K562 (cell line): ENCODE results near the gene NTSR1. TPM values are rescaled to one million over a fixed set of nuclear protein-coding genes. Genes with fewer than 3 reads are reported as not detected.
A peak's percentile ranks its signal among the peaks of the same experiment; 100 is the strongest.

Experiments used
- ASH1L ChIP-seq: fragments of 450-650 bp; IDR thresholded peaks from 2 replicates; pipeline ENCODE4 v1.6.1; 2018; ENCODE audit warnings: borderline replicate concordance, mild to moderate bottlenecking, low read depth; ENCODE audit not compliant: partially characterized antibody
- BHLHE40 ChIP-seq: IDR thresholded peaks from 2 replicates; pipeline ENCODE4 v1.6.1; 2011; ENCODE audit warnings: low read length, improper control_type of control experiment
- CCAR2 ChIP-seq: fragments of 200-400 bp; formaldehyde crosslinking; IDR thresholded peaks from 2 replicates; pipeline ENCODE4 v1.6.1; 2017; ENCODE audit warnings: mild to moderate bottlenecking, low read depth, low read length
- CREM ChIP-seq: IDR thresholded peaks from 2 replicates; pipeline ENCODE4 v1.6.1; 2014; ENCODE audit warnings: antibody characterized with exemption, low read depth
- FOXK2 ChIP-seq, 2 experiments: fragments of 450-650 bp; IDR thresholded peaks in 1 of 2; conservative IDR thresholded peaks in 1 of 2; 2 replicates each; pipeline ENCODE4 v1.6.1; 2016; ENCODE audit warnings: low read depth in 2 of 2, mild to moderate bottlenecking in 1 of 2
- GABPB1 ChIP-seq: sonication (generic); formaldehyde crosslinking; IDR thresholded peaks from 2 replicates; pipeline ENCODE4 v1.8.0; 2022; ENCODE audit warnings: mild to moderate bottlenecking, missing genetic modification reagents
- HDAC2 ChIP-seq: fragments of 450-650 bp; IDR thresholded peaks from 2 replicates; pipeline ENCODE4 v1.6.1; 2016; ENCODE audit warnings: mild to moderate bottlenecking
- MCM3 ChIP-seq: fragments of 450-650 bp; IDR thresholded peaks from 2 replicates; pipeline ENCODE4 v1.6.1; 2016
- NR2F6 ChIP-seq: fragments of 450-650 bp; formaldehyde crosslinking; IDR thresholded peaks from 2 replicates; pipeline ENCODE4 v1.4.0; 2020; ENCODE audit warnings: mild to moderate bottlenecking
- SMAD4 ChIP-seq: fragments of 250-450 bp; sonication (Bioruptor Pico); conservative IDR thresholded peaks from 2 replicates; pipeline ENCODE4 v1.8.0; 2021; ENCODE audit warnings: inconsistent platforms, mild to moderate bottlenecking, moderate library complexity
- TRIM24 ChIP-seq, 2 experiments: fragments of 450-650 bp; IDR thresholded peaks; 2 replicates each; pipeline ENCODE4 v1.6.1; 2016
- YBX1 ChIP-seq: fragments of 450-650 bp; IDR thresholded peaks from 2 replicates; pipeline ENCODE4 v1.7.1; 2016; ENCODE audit warnings: mild to moderate bottlenecking
- ZC3H8 ChIP-seq: fragments of 450-650 bp; IDR thresholded peaks from 2 replicates; pipeline ENCODE4 v1.6.1; 2017
- ZNF146 ChIP-seq: IDR thresholded peaks from one replicate; pipeline ENCODE4 v1.6.1; 2018; ENCODE audit warnings: missing compliant biosample characterization; ENCODE audit not compliant: unreplicated experiment
- ZNF174 ChIP-seq: fragments of 250-450 bp; sonication (Bioruptor Pico); IDR thresholded peaks from 2 replicates; pipeline ENCODE4 v1.4.0; 2020; ENCODE audit warnings: mild to moderate bottlenecking
- ZNF224 ChIP-seq: sonication (generic); formaldehyde crosslinking; IDR thresholded peaks from 2 replicates; pipeline ENCODE4 v1.8.0; 2022; ENCODE audit warnings: mild to moderate bottlenecking, missing genetic modification reagents
- ZNF316 ChIP-seq: fragments of 450-650 bp; IDR thresholded peaks from 2 replicates; pipeline ENCODE4 v1.6.1; 2016
- ZNF407 ChIP-seq: fragments of 450-650 bp; IDR thresholded peaks from 2 replicates; pipeline ENCODE4 v1.6.1; 2016; ENCODE audit warnings: low read depth
- ZNF668 ChIP-seq: fragments of 250-450 bp; sonication (Bioruptor Pico); IDR thresholded peaks from 2 replicates; pipeline ENCODE4 v1.8.0; 2022; ENCODE audit warnings: mild to moderate bottlenecking, inconsistent platforms
- ZNF766 ChIP-seq: fragments of 200-800 bp; sonication (Bioruptor generic); conservative IDR thresholded peaks from 2 replicates; pipeline ENCODE4 v1.6.1; 2016; ENCODE audit warnings: missing genetic modification characterization, missing compliant biosample characterization
- polyA plus RNA-seq, 8 experiments: library from polyadenylated mRNA; depleted of rRNA in 4 of 8; stranded (reverse) in 5 of 8; unstranded in 3 of 8; fragments of >200 nt; fragmentation: Nextera tagmentation in 2 of 8; fragmentation: Illumina TruSeq in 1 of 8; extraction: Ambion mirVana in 2 of 8; extraction: Trizol in 1 of 8; gene quantifications; 2 replicates each; pipeline versions ENCODE4 v1.2.1 to v1.2.3, GENCODE V29; 2011 to 2014; ENCODE audit warnings: inconsistent platforms in 1 of 8, missing spikeins in 1 of 8
- total RNA-seq, 7 experiments: library from RNA; depleted of rRNA in 6 of 7; stranded (reverse); fragments of >200 nt in 6 of 7; fragmentation: Illumina TruSeq in 2 of 7; extraction: Trizol in 2 of 7; gene quantifications; 2 replicates each; pipeline versions ENCODE4 v1.2.1 to v1.2.3, GENCODE V29; 2011 to 2021; ENCODE audit warnings: low replicate concordance in 1 of 7

NTSR1 gene
- total and polyA plus RNA-seq, 9 of the 15 experiments (the other 6 are each of a cell fraction or from before 2014, with no cell fraction given), result 0.04 to 0.40 (median 0.13) TPM; not detected in 3

- no peak for TF ChIP-seq ZNF407
- TF ChIP-seq NR2F6 (CRISPR knock-in tag), result no peak
- TF ChIP-seq ZNF668 (CRISPR knock-in tag), result no peak
- TF ChIP-seq SMAD4 (CRISPR knock-in tag), result peak; percentile 65
- no peak for TF ChIP-seq CCAR2
- peak; percentile 27; the same call in 1 of the 2 replicates for TF ChIP-seq GABPB1 (CRISPR knock-in tag)
- TF ChIP-seq ASH1L, result no peak
- TF ChIP-seq ZNF766 (CRISPR knock-in tag), result no peak
- peak; percentile 93 to 95 for TF ChIP-seq FOXK2 (conservative IDR thresholded peaks at IDR 0.05 in 1 of 2, IDR thresholded peaks at IDR 0.05 in 1 of 2; ENCODE audit: low read depth in 2 of 2)
- no peak for TF ChIP-seq MCM3
- no peak for TF ChIP-seq HDAC2
- TF ChIP-seq ZC3H8, result no peak
- TF ChIP-seq TRIM24 (IDR thresholded peaks at IDR 0.05), result no peak
- peak; percentile 74 for TF ChIP-seq BHLHE40
- TF ChIP-seq CREM, result peak; percentile 61
- no peak for TF ChIP-seq ZNF146
- TF ChIP-seq ZNF174 (CRISPR knock-in tag), result no peak
- TF ChIP-seq ZNF316, result no peak
- TF ChIP-seq ZNF224 (CRISPR knock-in tag), result no peak
- TF ChIP-seq YBX1, result no peak
Observed at GRCh38 chr20:62685781-62686555, 22.7 kb upstream of the NTSR1 start (continued).
